NCI-H1105 (cell line): ENCODE data around the gene NUP155.
A peak's percentile ranks its signal among the peaks of the same experiment; 100 is the strongest.
"Not testable (repeated sequence)": the region's sequence is repeated elsewhere in the genome, so short reads cannot be mapped to it uniquely, and the experiment has no call there.

ENCODE experiments used
- DNase-seq: peaks from one replicate; lab custom pipeline; 2025; lab: John Stamatoyannopoulos, UW

NUP155 gene

DNA sequence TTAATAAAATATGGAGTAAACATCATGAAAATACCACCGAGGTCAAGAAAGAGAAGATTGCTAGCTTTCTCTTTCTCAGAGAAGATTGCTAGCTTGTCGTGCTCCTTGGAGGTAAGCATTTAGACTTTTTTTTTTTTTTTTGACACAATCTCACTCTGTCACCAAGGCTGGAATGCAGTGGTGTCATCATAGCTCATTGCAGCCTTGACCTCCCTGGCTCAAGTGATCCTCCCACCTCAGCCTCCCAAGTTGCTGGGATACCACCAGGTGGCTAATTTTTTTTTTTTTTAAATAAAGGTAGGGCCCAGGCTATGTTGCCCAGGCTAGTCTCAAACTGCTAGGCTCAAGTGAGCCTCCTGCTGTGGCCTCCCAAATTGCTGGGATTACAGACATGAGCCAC, 95.4 kb downstream of the NUP155 start:
- no peak for DNase-seq

DNA sequence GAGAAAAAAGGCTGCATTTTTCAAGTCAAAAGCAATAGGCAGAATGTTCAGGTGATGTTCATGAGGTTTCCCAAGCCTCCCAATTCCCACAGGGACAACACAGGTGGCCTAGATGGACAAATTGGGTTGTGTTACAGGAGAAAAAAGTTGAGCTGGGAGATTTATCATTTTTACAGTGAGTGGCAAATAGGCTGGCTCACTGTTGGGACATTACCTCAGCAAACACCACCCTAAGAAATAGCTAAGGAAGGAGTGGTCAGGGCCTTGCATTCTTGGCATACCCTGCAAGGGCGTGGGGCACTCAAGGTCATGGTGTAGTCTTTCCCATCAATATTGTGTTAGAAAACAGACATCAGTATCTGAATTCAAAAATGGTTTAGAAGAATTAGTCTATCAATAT, 98.4 kb downstream of the NUP155 start:
- DNase-seq = no peak

DNA sequence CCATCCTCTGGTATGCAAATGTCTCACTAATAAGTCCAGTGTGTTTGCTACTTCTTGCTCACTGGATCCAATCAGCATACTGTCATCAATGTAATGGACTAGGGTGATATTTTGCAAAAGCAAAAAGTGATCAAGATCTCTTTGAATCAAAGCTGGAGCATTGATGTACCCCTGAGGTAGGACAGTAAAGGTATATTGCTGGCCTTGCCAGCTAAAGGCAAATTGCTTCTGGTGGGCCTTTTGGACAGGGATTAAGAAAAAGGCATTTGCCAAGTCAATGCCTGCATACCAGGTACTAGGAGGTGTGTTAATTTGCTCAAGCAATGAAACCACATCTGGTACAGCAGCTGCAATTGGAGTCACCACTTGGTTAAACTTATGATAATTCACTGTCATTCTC, 102.8 kb downstream of the NUP155 start:
- not testable (repeated sequence) for DNase-seq

DNA sequence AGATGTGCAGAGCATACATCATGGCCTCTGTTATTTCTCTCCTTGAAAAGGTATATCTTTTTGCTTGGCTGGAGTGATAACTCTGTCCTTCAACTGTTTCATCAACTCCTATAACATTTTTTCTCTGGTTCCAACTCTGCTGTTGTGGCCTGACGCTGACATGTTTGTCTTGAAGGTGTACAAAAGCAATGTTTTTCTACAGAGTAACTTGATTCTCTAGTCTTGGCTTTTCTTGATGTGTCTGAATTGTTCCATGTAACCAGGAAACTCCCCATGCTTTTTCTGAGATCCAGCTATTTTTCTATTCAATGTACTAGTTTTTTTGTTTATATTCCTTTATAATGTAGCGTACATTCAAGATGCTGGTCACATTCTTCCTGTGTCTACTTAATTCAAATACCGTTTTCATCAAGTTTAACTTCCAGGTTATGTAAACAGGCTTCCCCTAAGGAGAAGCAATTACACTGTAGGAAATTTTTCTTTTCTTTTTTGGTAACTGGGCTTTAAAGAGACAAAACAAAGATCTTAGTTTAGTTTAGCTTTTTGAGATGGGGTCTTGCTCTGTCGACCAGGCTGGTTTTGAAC, 115.0 kb downstream of the NUP155 start:
- no peak for DNase-seq

DNA sequence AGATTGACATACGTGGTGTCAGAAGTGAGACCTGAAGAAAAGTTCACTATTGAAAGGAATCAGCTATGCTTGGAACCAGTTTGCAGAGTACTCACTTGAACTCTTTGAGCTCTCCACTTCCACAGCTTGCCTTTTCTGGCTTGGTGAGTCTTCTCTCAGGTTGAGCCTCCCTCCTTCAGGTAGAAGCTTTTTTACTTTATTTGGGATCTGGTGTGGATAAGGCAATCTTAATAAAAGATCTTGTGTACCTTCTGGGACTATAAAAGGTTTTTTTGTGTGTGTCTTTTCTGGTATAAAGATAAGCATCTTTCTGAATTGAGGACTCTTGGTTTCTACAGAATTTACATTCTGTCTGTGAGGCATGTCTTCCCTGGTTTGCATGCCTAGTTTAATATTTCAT, 116.3 kb downstream of the NUP155 start:
- no peak for DNase-seq

DNA sequence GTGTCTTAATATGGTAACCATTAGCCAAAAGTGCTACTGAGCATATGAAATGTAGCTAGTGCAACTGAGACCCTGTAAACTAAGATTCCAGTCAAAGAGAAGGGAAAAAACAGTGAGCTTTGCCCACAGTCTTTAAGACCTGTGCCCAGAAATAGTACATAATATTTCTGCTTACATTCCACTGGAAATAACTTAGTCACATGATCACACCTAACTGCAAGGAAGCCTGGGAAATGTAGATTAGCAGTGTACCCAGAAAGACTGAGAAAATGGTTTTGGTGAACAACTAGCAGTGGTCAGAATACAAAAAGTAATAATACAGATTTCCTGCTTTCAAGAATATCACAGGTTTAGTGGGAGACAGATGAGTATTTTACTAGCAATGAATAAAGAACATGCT, 119.2 kb downstream of the NUP155 start:
- no peak for DNase-seq

DNA sequence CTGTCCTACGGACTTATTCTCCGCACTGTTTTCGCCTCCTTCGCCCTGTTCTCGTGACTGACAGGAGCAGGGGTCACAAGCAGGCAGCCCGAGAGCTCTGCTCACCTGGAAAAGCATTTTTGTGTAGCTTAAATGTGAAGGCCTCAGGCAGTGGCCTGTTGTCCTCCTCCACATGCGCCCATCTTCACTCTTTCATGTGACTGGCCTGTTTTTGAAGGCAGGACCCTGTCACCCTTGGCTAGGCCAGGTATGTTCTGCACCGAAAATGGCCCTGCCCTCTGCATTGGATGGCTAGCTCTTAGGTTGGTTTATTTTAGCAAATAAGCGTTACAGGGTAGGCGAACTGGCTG, 121.1 kb downstream of the NUP155 start:
- no peak for DNase-seq

DNA sequence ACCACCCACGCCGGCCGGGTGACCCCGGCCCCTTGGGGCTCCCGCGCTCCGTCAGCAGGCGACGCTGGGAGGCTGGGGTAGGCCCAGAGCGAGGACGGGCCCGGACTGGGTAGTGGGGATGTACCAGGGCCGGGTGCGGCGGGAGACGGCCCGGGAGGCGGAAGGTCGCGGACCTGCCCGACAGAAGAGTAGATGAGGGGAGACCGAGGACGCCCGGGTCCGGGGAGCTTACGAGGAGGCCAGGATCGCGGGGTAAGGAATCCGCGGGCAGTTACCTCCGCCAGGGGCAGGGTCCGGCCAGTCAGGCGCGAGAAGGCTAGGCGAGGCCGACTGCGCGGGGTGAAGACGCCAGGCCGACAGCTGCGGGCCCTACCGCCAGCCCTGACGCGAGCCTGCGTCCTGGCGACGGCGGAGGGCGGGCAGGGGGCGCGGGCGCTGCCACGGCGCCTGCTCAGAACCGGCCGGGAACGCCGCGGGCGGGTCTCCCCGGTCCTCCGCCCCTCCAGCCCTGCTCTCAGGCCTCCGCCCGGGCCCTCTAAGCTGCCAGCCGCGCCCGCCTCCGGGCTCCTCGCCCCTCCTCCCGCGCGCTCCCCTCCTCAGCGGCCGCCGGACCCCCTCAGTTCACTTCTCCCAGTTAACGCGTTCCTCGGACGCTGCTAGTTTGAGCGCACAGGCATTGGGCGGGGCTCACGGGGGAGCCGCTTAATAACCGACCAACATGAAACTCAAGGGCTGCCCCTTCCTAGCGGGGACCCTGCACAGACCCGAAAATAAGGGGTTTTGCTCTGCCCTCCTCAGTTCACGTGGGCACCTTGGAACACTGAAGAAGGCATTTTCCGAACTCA, 121.7 kb downstream of the NUP155 start, which contains the start of gene CPLANE1:
TSS of gene CPLANE1 (minus strand) at position 407 of the 845 bp plus-strand sequence. CDS start 1,678 bp downstream, outside the sequence.
- DNase-seq = peak; percentile 84

DNA sequence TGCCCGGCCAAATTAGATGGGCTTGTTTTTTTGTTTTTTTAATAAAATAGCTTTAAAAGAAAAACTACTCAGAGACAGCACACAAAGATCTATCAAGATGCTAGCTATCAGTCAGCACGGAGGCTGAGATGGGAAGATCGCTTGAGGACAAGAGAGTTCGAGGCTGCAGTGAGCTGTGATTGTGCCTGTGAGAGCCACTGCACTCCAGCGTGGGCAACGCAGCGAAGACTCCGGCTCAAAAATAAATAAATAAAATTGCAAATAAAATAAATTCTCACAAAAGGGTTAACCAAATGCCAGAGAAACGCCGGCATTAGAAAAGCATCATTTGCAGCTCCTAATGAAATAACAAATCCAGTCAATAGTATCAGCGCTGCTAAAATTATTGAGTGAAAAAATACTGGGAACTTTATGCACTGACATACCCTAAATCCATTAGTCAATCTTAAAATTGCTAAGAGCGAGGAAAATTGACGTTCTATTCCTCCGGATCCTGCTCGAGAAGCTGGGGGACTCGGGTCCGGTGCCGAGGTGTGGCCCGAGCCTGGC, 122.4 kb downstream of the NUP155 start:
- DNase-seq = peak; percentile 4

DNA sequence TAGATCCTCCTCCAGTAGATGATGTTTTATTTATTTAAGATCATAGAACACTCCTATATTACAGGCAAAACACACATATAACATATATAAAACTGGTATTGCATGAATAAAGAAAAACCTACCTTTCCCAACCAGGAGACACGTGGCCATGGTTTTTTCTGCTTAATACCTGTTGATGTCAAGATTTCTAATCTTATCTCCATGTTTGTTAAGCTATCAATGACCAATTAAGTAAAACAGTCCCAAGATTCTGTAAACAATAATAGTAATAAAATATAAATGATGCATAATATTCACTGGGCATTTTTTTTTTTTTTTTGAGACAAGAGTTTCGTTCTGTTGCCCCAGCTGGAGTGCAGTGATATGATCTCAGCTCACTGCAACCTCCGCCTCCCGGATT, 123.4 kb downstream of the NUP155 start:
- no peak for DNase-seq

DNA sequence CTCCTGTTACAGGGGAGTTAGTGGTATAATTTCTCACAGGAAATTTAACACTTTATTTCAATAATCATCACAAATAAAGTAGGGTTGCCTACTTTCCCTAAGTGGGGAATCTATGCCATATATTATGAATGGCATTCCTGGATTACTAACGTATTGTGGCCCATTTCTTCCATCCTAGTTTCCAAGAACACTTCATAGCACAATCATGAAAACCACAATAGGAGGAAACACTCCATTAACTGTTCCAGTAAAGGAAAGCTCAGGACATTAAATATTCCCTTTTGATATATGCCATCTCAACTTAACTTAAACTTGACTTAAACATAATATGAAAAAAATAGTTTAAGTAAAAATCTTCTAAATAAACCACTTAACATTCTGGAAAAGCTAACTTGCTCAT, 123.9 kb downstream of the NUP155 start:
- DNase-seq = no peak
